Fibroblast of pulmonary artery (primary cell): ENCODE results near the gene HOXC10.

ENCODE experiments used
- DNase-seq: peaks from one replicate; pipeline ENCODE4 v3.0.0-alpha.2; 2010; ENCODE audit warnings: low read depth
- H3K4me3 ChIP-seq: replicated peaks from 2 replicates; pipeline ENCODE4 v1.5.1; 2011; ENCODE audit warnings: low read depth, mild to moderate bottlenecking, control low read depth, low read length, moderate library complexity
- TF ChIP-seq, protein P1 (sequence below): IDR thresholded peaks from 2 replicates; pipeline ENCODE4 v1.5.1; 2011; ENCODE audit warnings: mild to moderate bottlenecking, control low read depth, low read length, inconsistent platforms; ENCODE audit errors: missing control alignments

HOXC10 gene

DNA sequence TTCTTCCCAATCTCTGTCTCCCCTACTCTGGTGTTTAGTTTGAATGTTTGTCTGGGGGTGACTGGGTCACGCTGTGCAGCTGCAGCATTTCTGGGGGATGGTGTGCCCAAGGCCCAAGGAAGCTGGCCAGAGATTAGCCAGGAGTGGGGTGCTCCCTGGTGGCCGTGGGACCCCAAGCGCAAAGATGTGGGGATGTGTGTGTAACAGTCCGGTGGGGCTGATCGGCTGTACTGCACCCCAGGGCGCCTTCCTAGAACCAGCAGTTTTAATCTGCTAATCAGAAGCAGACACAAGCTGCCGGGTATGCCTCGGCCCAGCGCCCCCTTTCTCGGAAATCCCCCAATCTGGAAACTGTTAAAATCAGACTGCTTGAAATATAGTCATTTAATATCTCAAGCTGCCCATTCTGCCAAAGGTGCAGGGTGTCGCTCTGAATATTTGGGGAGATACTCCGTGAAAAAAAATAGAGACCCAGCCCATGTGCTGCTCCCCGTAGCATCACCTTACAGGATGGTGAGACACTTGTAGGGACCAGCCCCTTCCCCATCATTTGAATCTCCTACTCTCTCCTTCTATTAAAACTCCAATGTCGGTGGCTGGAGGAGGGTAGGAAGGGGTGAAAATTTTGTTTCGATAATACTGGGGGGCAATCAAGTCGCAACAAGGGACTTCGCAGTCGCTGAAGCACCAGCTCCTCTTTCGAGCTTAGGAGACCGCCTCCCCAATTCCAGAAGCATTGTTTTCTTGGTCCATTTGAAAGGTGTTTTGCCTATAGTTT is 19.3 kb downstream of the HOXC10 start:
- no peak overlapping the region for H3K4me3 ChIP-seq
- DNase-seq: no peak
- TF ChIP-seq, protein P1, sequence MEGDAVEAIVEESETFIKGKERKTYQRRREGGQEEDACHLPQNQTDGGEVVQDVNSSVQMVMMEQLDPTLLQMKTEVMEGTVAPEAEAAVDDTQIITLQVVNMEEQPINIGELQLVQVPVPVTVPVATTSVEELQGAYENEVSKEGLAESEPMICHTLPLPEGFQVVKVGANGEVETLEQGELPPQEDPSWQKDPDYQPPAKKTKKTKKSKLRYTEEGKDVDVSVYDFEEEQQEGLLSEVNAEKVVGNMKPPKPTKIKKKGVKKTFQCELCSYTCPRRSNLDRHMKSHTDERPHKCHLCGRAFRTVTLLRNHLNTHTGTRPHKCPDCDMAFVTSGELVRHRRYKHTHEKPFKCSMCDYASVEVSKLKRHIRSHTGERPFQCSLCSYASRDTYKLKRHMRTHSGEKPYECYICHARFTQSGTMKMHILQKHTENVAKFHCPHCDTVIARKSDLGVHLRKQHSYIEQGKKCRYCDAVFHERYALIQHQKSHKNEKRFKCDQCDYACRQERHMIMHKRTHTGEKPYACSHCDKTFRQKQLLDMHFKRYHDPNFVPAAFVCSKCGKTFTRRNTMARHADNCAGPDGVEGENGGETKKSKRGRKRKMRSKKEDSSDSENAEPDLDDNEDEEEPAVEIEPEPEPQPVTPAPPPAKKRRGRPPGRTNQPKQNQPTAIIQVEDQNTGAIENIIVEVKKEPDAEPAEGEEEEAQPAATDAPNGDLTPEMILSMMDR: no peak

DNA sequence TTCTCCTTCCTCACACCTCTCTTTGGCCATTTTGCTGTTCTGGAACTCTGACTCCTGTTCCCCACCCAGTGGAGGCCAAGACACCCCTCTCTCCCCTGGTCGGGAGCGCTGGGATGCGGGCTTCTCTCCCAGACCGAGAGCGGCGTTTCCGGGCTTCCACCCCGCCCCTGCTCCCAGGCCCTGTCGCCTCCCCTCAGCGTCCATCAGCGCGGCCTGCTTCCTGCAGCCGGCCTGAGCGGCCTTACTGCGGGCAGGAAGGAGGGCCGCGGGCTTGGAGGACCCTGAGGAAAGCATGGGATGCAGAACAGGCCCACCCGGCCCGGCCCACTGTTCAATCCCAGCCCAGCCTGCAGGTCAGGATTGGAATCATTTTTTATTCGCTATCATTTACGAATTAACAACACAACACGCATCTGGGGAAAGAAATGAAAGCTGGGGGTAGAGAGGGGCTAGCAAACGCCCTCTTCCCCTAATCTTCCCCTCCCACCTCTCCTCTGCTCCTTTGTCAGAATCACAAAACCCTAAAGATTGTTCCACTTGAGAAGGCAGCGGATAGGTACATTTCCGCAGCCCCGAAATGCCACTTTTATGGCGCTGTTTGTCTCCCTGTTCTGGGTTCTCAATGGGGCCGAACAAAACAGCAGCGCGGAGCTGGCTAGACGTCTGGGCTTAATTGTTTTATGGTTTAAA is 20.0 kb downstream of the HOXC10 start:
- DNase-seq: no peak
- TF ChIP-seq, protein P1: no peak
- no peak overlapping the region for H3K4me3 ChIP-seq

DNA sequence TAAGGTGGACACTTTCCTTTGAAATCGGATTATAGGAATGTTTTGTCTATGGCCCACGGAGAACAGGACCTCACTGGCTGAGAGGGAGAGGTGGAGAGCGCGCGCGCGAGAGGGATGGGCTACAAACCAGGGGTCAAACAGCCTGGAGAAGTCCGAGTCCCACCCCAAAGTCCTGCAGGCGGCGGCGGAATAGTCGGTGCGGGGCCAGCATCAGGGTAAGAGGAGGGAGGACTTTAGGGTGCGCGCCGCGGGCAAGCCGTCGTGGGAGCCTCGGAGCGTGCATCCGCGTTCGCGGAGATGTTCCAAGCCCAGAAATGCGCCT is 20.5 kb downstream of the HOXC10 start:
- H3K4me3 ChIP-seq: no peak overlapping the region
- DNase-seq: no peak
- TF ChIP-seq, protein P1: no peak

DNA sequence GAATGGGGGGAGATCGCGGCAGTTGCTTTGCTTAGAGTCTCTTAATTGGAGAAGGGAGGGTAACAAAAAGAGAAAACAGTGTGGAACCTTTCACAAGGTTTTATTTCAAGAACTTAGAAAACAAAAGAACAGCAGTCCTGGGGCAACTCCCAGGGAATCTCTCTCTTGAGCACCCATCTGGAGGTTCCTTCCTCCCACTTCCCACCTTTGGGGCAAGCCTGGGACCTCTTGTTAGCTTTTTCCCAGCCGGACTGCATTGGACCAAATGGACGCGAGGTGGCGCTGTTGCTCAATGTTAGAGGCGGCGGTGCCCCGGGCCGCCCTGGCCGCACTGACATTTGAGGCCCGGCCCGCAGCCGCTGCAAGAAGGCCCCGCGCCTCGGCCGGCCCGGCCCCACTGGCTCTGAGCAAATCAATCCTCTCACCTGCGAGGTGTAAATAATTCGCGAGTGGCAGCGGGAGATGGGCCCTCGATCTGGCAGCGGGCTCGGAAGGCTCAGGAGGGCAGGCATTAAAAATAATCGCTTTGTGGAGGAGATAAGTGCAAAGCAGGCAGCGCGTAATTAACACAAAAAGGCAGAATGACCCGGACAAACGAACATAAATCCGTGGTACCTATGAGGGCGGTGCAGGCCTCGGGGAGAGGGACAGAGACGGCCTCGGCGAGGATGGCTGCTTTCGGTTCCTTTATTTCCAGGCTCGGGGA is 21.1 kb downstream of the HOXC10 start:
- TF ChIP-seq, protein P1: peak; percentile 74
- H3K4me3 ChIP-seq: peak overlapping the region; percentile 27
- DNase-seq: peak; percentile 81

DNA sequence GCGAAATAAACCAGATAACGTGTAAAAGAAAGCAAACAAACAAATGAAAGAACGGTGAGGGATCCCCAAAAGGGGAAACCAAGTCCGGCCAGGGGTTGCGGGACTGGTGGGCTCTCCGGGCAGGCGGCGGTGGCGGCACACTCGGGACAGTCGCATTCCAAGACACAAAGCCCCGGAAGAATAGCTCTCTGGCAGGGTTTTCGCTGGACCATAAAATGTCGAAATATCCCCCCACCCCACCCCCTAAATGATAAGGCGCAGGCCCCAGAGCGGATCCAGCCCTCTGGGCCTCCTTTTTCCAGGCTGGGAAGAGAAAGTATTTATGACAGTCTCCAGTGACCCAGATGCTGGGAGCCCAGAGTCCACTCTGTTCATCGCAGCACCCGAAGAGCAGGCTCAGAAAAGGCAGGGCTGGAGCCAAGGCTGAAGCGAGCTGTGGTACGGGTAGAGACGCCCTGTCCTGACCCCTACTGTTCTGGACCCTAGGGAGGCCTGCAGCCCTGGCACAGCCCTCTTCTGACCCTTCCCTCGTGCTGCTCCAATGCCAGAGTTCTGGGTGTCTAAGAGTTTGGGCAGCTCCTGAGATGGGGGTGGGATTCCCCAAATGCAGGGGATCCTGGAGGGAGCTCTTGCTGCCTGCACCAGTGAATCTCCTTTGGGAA is 21.7 kb downstream of the HOXC10 start:
- DNase-seq: no peak
- TF ChIP-seq, protein P1: no peak
- peak overlapping the region; percentile 27 for H3K4me3 ChIP-seq

DNA sequence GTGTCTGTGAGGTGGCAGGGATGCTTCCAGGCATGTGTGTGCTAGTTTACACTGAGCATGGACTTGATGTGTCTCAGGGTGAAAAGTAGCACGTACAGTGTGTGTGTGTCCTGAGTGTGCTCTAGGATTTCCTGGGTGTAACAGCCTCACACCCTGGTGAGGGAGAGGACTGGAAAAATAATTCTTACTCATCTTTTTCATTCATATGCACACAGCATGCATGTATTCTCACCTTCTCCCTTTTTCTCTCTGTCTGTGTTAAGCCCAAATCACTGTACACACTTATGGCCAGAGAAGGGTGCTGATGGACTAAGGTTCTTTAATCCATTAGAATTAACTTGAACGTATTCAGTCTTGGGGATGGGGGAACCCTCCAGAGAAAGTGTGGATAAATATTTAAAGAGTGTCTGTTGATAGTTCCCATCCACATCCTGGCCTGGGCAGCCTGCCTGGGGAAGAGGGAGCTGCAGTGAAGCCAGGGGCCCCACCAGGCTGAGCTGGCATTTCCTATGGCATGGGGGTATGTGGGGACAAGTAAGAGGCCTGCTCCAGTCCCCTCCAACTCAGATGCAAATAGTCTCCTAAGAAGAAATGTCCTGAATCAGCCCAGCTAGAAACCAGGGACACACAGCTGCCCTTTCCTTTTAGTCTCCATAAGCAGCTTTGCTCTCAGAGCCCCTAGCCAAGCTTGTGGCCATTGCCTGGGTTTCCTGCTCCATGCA is 22.8 kb downstream of the HOXC10 start:
- no peak for DNase-seq
- TF ChIP-seq, protein P1: no peak
- H3K4me3 ChIP-seq: no peak overlapping the region
